Astrocyte (in vitro differentiated cells and primary cell): ENCODE measurements around the gene SAP130.

Experiments used
- EZH2 ChIP-seq: IDR thresholded peaks from 2 replicates; pipeline ENCODE4 v1.6.1; 2012; ENCODE audit warnings: mild to moderate bottlenecking, low read length, inconsistent platforms; ENCODE audit not compliant: insufficient read depth
- TF ChIP-seq, protein P1 (sequence below): IDR thresholded peaks from 2 replicates; pipeline ENCODE4 v1.5.1; 2011; ENCODE audit warnings: low read depth, mild to moderate bottlenecking, inconsistent platforms, low read length, moderate library complexity; ENCODE audit not compliant: insufficient read depth

DNA sequence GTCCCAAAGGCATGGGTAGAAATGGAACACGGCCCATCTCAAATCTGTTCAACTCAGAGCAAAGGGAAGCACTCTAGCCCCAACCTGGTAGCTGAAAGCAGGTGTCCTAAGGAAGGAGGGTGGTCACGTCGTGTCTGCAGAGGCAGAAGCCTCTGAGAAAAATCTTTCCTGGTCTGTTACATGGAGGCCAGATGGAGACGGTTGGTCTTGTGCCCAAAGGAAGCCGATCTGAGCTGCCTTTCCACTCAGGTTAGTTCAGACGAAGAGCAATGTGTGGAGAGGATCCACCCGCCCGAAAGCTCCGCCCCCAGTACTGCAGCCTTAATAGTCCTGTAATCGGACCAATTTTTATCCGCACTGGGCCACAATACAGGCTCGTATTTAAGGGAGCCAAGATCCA lies 87.2 kb downstream of the SAP130 start:
- TF ChIP-seq, protein P1, sequence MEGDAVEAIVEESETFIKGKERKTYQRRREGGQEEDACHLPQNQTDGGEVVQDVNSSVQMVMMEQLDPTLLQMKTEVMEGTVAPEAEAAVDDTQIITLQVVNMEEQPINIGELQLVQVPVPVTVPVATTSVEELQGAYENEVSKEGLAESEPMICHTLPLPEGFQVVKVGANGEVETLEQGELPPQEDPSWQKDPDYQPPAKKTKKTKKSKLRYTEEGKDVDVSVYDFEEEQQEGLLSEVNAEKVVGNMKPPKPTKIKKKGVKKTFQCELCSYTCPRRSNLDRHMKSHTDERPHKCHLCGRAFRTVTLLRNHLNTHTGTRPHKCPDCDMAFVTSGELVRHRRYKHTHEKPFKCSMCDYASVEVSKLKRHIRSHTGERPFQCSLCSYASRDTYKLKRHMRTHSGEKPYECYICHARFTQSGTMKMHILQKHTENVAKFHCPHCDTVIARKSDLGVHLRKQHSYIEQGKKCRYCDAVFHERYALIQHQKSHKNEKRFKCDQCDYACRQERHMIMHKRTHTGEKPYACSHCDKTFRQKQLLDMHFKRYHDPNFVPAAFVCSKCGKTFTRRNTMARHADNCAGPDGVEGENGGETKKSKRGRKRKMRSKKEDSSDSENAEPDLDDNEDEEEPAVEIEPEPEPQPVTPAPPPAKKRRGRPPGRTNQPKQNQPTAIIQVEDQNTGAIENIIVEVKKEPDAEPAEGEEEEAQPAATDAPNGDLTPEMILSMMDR: no peak
- no peak for TF ChIP-seq EZH2
